Loucy (cell line): Measurements from ENCODE around the gene BFSP1.
A peak's percentile ranks its signal among the peaks of the same experiment; 100 is the strongest.

Experiments
- H2AFZ ChIP-seq: fragments of 200-600 bp; sonication (generic); 2 replicates; pipeline ENCODE4 v1.6.0; 2016; ENCODE audit warnings: antibody characterized with exemption, mild to moderate bottlenecking, low read length, moderate library complexity
- H3F3A ChIP-seq: fragments of 200-600 bp; 2 replicates; pipeline ENCODE4 v1.6.0; 2016; ENCODE audit warnings: antibody characterized with exemption, low read depth, mild to moderate bottlenecking
- H3K27me3 ChIP-seq: fragments of 200-600 bp; sonication (generic); 2 replicates; pipeline ENCODE4 v1.6.1; 2014; ENCODE audit warnings: low read length, mild to moderate bottlenecking; ENCODE audit not compliant: insufficient read depth, poor library complexity, severe bottlenecking
- H3K36me3 ChIP-seq: fragments of 200-600 bp; sonication (generic); 2 replicates; pipeline ENCODE4 v1.6.1; 2016; ENCODE audit warnings: low read length; ENCODE audit not compliant: insufficient read depth
- H3K4me1 ChIP-seq: fragments of 200-600 bp; sonication (generic); 2 replicates; pipeline ENCODE4 v1.5.1; 2014; ENCODE audit warnings: low read length, mild to moderate bottlenecking; ENCODE audit not compliant: insufficient read depth, poor library complexity, severe bottlenecking
- H3K4me2 ChIP-seq: fragments of 200-600 bp; sonication (generic); 2 replicates; pipeline ENCODE4 v1.6.0; 2014; ENCODE audit warnings: antibody characterized with exemption, low read length, low read depth, mild to moderate bottlenecking; ENCODE audit not compliant: poor library complexity, severe bottlenecking
- H3K4me3 ChIP-seq: fragments of 200-600 bp; sonication (generic); 2 replicates; pipeline ENCODE4 v1.5.1; 2014; ENCODE audit warnings: low read length, mild to moderate bottlenecking, mixed read lengths; ENCODE audit not compliant: poor library complexity, severe bottlenecking
- H3K79me2 ChIP-seq: fragments of 200-600 bp; sonication (generic); 2 replicates; pipeline ENCODE4 v1.6.1; 2014; ENCODE audit warnings: low read length; ENCODE audit not compliant: insufficient read depth
- H3K9ac ChIP-seq: fragments of 200-600 bp; sonication (generic); 2 replicates; pipeline ENCODE4 v1.6.0; 2014; ENCODE audit warnings: mild to moderate bottlenecking, low read depth, low read length, moderate library complexity; ENCODE audit not compliant: poor library complexity, severe bottlenecking
- H3K9me2 ChIP-seq: fragments of 200-600 bp; sonication (generic); replicated peaks from 2 replicates; pipeline ENCODE4 v1.6.1; 2016; ENCODE audit warnings: low read depth, low read length, mixed read lengths
- H3K9me3 ChIP-seq: fragments of 200-600 bp; sonication (generic); 2 replicates; pipeline ENCODE4 v1.6.1; 2014; ENCODE audit warnings: mild to moderate bottlenecking, antibody characterized with exemption, low read length, low read depth; ENCODE audit not compliant: insufficient read depth
- H4K20me1 ChIP-seq: fragments of 200-600 bp; sonication (generic); 2 replicates; pipeline ENCODE4 v1.6.0; 2014; ENCODE audit warnings: antibody characterized with exemption, low read length, mild to moderate bottlenecking; ENCODE audit not compliant: insufficient read depth, poor library complexity, severe bottlenecking
- CTCF ChIP-seq: fragments of 200-600 bp; sonication (generic); conservative IDR thresholded peaks from 2 replicates; pipeline ENCODE4 v1.5.1; 2014; ENCODE audit warnings: mild to moderate bottlenecking, antibody characterized with exemption, low read length
- EZH2phosphoT487 ChIP-seq: fragments of 200-600 bp; IDR thresholded peaks from 2 replicates; pipeline ENCODE4 v1.6.1; 2018; ENCODE audit warnings: antibody characterized with exemption, mild to moderate bottlenecking, moderate library complexity, borderline replicate concordance

The BFSP1 gene

GRCh38 chr20:17461941-17462340, 69.2 kb downstream of the BFSP1 start:
- H3K4me2 ChIP-seq: no peak overlapping the region
- no peak overlapping the region for H2AFZ ChIP-seq
- no peaks in the 10 kb centered on the region for H3K9me2 ChIP-seq
- H3K9ac ChIP-seq: no peak overlapping the region
- no peaks in the 10 kb centered on the region for H3K4me1 ChIP-seq
- no peaks in the 10 kb centered on the region for H4K20me1 ChIP-seq
- H3K9me3 ChIP-seq: no peaks in the 10 kb centered on the region
- H3K79me2 ChIP-seq: no peaks in the 10 kb centered on the region
- H3F3A ChIP-seq: no peaks in the 10 kb centered on the region
- H3K36me3 ChIP-seq: no peaks in the 10 kb centered on the region
- H3K4me3 ChIP-seq: no peak overlapping the region
- peaks cover 6% of the 10 kb centered on the region for H3K27me3 ChIP-seq
- TF ChIP-seq CTCF (no peak), EZH2phosphoT487 (no peak)

DNA sequence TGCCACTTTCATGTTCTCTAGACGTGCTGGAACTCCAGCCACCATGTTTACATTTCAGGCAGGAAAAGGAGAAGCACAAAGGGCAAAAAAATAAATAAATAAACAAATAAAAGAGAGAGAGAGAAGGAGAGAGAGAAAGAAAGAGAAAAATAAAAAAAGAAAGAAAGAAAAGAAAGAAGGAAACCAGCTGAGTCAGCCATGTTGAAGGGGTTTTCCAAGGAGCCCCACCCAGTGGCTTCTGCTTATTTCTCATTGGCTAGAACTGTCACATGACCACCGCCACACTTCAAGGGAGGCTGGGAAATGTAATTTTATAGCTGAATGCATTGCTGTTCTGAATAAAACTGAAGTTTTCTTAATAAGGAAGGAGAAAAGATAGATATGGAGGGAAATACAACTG, 71.1 kb downstream of the BFSP1 start:
- TF ChIP-seq EZH2phosphoT487 (no peak), CTCF (no peak)
- Histone ChIP-seq H3F3A (no peaks in the 10 kb centered on the region), H3K9ac (no peak overlapping the region), H3K4me2 (no peak overlapping the region), H3K4me3 (no peak overlapping the region), H3K79me2 (no peaks in the 10 kb centered on the region), H4K20me1 (no peaks in the 10 kb centered on the region), H3K36me3 (no peaks in the 10 kb centered on the region), H3K4me1 (no peaks in the 10 kb centered on the region), H3K9me2 (no peaks in the 10 kb centered on the region), H3K9me3 (no peaks in the 10 kb centered on the region), H2AFZ (0 out of 2 replicates have a peak overlapping the region, but pooled peaks have one; percentile 66), H3K27me3 (peaks cover 13% of the 10 kb centered on the region)

DNA sequence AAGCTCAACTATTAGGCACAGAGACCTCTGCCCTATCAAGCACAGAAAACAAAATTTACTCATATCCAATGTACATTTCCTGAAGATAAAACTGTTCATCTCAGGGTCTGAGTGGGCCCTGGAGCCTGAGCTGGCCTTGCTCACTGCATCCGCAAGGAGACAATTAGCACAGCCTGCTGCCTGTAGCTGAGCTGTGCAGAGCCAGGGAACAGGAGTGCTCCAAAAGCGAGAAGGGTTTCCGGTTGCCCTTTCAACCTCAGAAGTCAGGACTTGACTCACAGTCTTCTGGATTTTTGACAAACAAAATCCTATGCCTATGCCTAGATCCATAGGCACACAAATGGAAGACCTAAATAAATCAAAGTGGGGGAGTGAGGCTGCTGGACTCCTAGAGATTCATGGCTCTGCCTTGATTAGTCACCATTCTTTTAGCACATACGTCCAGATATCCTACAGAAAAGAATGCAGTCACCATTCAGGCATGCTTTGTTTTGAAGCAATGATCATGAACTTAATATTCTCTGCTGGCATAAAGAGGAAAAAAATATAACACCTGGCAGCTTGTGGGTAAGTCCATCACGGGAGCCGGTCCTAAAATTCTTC, 73.5 kb downstream of the BFSP1 start:
- no peaks in the 10 kb centered on the region for H3K9me2 ChIP-seq
- no peaks in the 10 kb centered on the region for H3F3A ChIP-seq
- H3K4me2 ChIP-seq: no peak overlapping the region
- TF ChIP-seq EZH2phosphoT487: no peak
- no peak for TF ChIP-seq CTCF
- no peak overlapping the region for H3K9ac ChIP-seq
- no peaks in the 10 kb centered on the region for H3K79me2 ChIP-seq
- H3K36me3 ChIP-seq: no peaks in the 10 kb centered on the region
- H3K4me1 ChIP-seq: no peaks in the 10 kb centered on the region
- H3K9me3 ChIP-seq: no peaks in the 10 kb centered on the region
- no peak overlapping the region for H2AFZ ChIP-seq
- H4K20me1 ChIP-seq: no peaks in the 10 kb centered on the region
- H3K27me3 ChIP-seq: peaks cover 13% of the 10 kb centered on the region
- H3K4me3 ChIP-seq: no peak overlapping the region
